Neural progenitor cell (in vitro differentiated cells): ENCODE results near the gene HAAO. TPM values are rescaled to one million over a fixed set of nuclear protein-coding genes. Genes with fewer than 3 reads are reported as not detected.

Experiments used
- DNase-seq: peaks from one replicate; pipeline ENCODE4 v3.0.0-alpha.2; 2016; ENCODE audit warnings: low spot score
- H2AFZ ChIP-seq: fragments of 200-600 bp; sonication (generic); replicated peaks from 2 replicates; pipeline ENCODE4 v1.6.1; 2016; ENCODE audit warnings: antibody characterized with exemption
- H3F3A ChIP-seq: fragments of 200-600 bp; sonication (generic); 2 replicates; pipeline ENCODE4 v1.6.1; 2016; ENCODE audit warnings: antibody characterized with exemption, low read depth
- H3K27ac ChIP-seq: fragments of 200-600 bp; sonication (generic); 2 replicates; pipeline ENCODE4 v1.5.1; 2016; ENCODE audit warnings: mild to moderate bottlenecking
- H3K27me3 ChIP-seq: fragments of 200-600 bp; sonication (generic); 2 replicates; pipeline ENCODE4 v1.6.1; 2016; ENCODE audit warnings: mild to moderate bottlenecking, moderate library complexity
- H3K36me3 ChIP-seq: fragments of 200-600 bp; sonication (generic); 2 replicates; pipeline ENCODE4 v1.5.1; 2016
- H3K4me1 ChIP-seq: fragments of 200-600 bp; sonication (generic); 2 replicates; pipeline ENCODE4 v1.6.1; 2016; ENCODE audit warnings: mixed run types
- H3K4me2 ChIP-seq: fragments of 200-600 bp; sonication (generic); 2 replicates; pipeline ENCODE4 v1.6.1; 2016
- H3K4me3 ChIP-seq: fragments of 200-600 bp; sonication (generic); 2 replicates; pipeline ENCODE4 v1.5.1; 2016
- H3K79me2 ChIP-seq: fragments of 200-600 bp; sonication (generic); 2 replicates; pipeline ENCODE4 v1.6.1; 2016; ENCODE audit warnings: low read depth
- H3K9ac ChIP-seq: fragments of 200-600 bp; sonication (generic); 2 replicates; pipeline ENCODE4 v1.6.1; 2016
- H3K9me3 ChIP-seq: fragments of 200-600 bp; sonication (generic); 2 replicates; pipeline ENCODE4 v1.5.1; 2016; ENCODE audit warnings: low read depth
- H4K20me1 ChIP-seq: fragments of 200-600 bp; sonication (generic); 2 replicates; pipeline ENCODE4 v1.6.1; 2016; ENCODE audit warnings: low read depth
- H3K27ac Mint-ChIP-seq: 3 replicates; pipeline ENCODE4 v1.8.0; 2021; ENCODE audit warnings: mixed read lengths
- H3K27me3 Mint-ChIP-seq: 2 replicates; pipeline ENCODE4 v1.8.0; 2022; ENCODE audit warnings: low read depth, mild to moderate bottlenecking, inconsistent platforms, moderate library complexity, mixed read lengths; ENCODE audit not compliant: insufficient read depth
- H3K36me3 Mint-ChIP-seq: 3 replicates; pipeline ENCODE4 v1.8.0; 2021; ENCODE audit warnings: mixed read lengths
- H3K4me1 Mint-ChIP-seq: 3 replicates; pipeline ENCODE4 v1.8.0; 2021; ENCODE audit warnings: mixed read lengths
- H3K4me3 Mint-ChIP-seq: 3 replicates; pipeline ENCODE4 v1.8.0; 2021; ENCODE audit warnings: mild to moderate bottlenecking, moderate library complexity, mixed read lengths
- H3K9me3 Mint-ChIP-seq: 3 replicates; pipeline ENCODE4 v1.8.0; 2020; ENCODE audit warnings: mixed read lengths
- EZH2 ChIP-seq: fragments of 200-600 bp; sonication (generic); IDR thresholded peaks from 2 replicates; pipeline ENCODE4 v1.6.1; 2017; ENCODE audit warnings: antibody characterized with exemption, mild to moderate bottlenecking, moderate library complexity
- EZH2phosphoT487 ChIP-seq: fragments of 200-600 bp; sonication (generic); IDR thresholded peaks from 2 replicates; pipeline ENCODE4 v1.6.1; 2017; ENCODE audit warnings: antibody characterized with exemption
- total RNA-seq: library from RNA; depleted of rRNA; stranded (reverse); fragments of >200 nt; gene quantifications from 2 replicates; pipeline ENCODE4 v1.2.3, GENCODE V29; 2015; ENCODE audit warnings: low replicate concordance
- TF ChIP-seq, protein P1 (sequence below): fragments of 200-600 bp; sonication (generic); IDR thresholded peaks from 2 replicates; pipeline ENCODE4 v1.5.1; 2017; ENCODE audit warnings: antibody characterized with exemption, mild to moderate bottlenecking

The HAAO gene
- total RNA-seq, 1 donor from 2014 or later = 0.77 TPM

DNA sequence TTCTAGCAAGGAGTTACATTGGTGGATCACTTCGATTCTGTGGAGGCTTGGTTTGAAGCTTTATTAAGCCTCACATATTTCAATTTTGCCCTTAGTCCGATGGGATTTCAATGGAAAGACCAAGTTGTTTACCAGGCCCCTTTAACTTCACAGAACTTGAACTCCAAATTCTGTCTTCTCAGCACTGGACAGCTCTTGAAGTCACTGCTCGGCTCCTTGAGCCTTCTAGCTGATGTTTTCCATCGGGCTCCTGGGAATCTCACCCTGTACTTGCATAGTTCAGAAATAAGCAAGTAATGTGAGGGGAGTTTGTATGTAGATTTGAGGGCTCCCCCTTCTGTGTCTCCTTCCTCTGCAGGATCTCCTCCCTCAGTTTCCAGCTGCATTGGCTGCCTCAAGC is 43.5 kb downstream of the HAAO start:
- no peak overlapping the region for H3K4me2 ChIP-seq
- H3K27me3 Mint-ChIP-seq = peaks cover 3% of the 10 kb centered on the region

DNA sequence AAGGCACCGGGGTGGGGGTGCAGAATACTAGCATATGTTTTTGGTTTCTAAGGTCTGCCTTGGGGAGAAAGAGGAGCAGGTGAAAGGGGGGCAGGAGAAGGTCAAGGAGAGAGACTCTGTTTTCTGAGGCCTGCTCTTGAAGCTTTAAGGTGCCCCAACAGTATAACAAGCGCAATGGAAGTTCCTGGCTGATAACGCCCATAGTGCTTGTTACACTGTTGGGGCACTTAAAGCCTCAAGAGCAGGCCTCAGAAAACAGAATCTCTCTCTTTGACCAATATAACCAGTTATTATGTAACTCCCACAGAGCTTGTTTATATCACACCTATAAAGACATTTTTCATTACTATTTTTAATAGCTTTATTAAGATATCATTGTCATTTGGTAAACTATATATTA is 45.0 kb downstream of the HAAO start:
- H3K4me3 ChIP-seq = no peak overlapping the region
- no peaks in the 10 kb centered on the region for H4K20me1 ChIP-seq
- no peak for DNase-seq
- Mint-ChIP-seq H3K27me3 (peaks cover 7% of the 10 kb centered on the region), H3K4me3 (no peak overlapping the region), H3K4me1 (no peaks in the 10 kb centered on the region), H3K27ac (no peak overlapping the region), H3K9me3 (no peaks in the 10 kb centered on the region), H3K36me3 (peaks cover 11% of the 10 kb centered on the region)
- H3K36me3 ChIP-seq = no peaks in the 10 kb centered on the region
- H3K4me2 ChIP-seq = no peak overlapping the region
- no peaks in the 10 kb centered on the region for H3K79me2 ChIP-seq
- H3K9me3 ChIP-seq = no peaks in the 10 kb centered on the region
- H3K9ac ChIP-seq = no peak overlapping the region
- TF ChIP-seq EZH2phosphoT487 (no peak), EZH2 (no peak)
- TF ChIP-seq, protein P1, sequence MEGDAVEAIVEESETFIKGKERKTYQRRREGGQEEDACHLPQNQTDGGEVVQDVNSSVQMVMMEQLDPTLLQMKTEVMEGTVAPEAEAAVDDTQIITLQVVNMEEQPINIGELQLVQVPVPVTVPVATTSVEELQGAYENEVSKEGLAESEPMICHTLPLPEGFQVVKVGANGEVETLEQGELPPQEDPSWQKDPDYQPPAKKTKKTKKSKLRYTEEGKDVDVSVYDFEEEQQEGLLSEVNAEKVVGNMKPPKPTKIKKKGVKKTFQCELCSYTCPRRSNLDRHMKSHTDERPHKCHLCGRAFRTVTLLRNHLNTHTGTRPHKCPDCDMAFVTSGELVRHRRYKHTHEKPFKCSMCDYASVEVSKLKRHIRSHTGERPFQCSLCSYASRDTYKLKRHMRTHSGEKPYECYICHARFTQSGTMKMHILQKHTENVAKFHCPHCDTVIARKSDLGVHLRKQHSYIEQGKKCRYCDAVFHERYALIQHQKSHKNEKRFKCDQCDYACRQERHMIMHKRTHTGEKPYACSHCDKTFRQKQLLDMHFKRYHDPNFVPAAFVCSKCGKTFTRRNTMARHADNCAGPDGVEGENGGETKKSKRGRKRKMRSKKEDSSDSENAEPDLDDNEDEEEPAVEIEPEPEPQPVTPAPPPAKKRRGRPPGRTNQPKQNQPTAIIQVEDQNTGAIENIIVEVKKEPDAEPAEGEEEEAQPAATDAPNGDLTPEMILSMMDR = no peak
- no peaks in the 10 kb centered on the region for H3F3A ChIP-seq
- H2AFZ ChIP-seq = no peak overlapping the region
- no peaks in the 10 kb centered on the region for H3K4me1 ChIP-seq
- H3K27ac ChIP-seq = no peak overlapping the region
- no peaks in the 10 kb centered on the region for H3K27me3 ChIP-seq

More for the DNA sequence above, 43.5 kb downstream of the HAAO start:
- H3K9me3 ChIP-seq = no peaks in the 10 kb centered on the region
- no peak overlapping the region for H3K4me3 ChIP-seq
- H3K4me1 ChIP-seq = no peaks in the 10 kb centered on the region
- no peaks in the 10 kb centered on the region for H3K27me3 ChIP-seq
- H3F3A ChIP-seq = no peaks in the 10 kb centered on the region
- no peaks in the 10 kb centered on the region for H4K20me1 ChIP-seq
- H3K27ac ChIP-seq = no peak overlapping the region
- no peak for TF ChIP-seq EZH2phosphoT487
- TF ChIP-seq, protein P1 = no peak
- no peak for TF ChIP-seq EZH2
- peaks cover 2% of the 10 kb centered on the region for H3K36me3 Mint-ChIP-seq
- H3K4me1 Mint-ChIP-seq = peaks cover 4% of the 10 kb centered on the region
- H2AFZ ChIP-seq = no peak overlapping the region
- no peaks in the 10 kb centered on the region for H3K79me2 ChIP-seq
- no peak overlapping the region for H3K9ac ChIP-seq
- H3K36me3 ChIP-seq = no peaks in the 10 kb centered on the region
- no peak for DNase-seq
- no peak overlapping the region for H3K27ac Mint-ChIP-seq
- no peak overlapping the region for H3K4me3 Mint-ChIP-seq
- no peaks in the 10 kb centered on the region for H3K9me3 Mint-ChIP-seq

DNA sequence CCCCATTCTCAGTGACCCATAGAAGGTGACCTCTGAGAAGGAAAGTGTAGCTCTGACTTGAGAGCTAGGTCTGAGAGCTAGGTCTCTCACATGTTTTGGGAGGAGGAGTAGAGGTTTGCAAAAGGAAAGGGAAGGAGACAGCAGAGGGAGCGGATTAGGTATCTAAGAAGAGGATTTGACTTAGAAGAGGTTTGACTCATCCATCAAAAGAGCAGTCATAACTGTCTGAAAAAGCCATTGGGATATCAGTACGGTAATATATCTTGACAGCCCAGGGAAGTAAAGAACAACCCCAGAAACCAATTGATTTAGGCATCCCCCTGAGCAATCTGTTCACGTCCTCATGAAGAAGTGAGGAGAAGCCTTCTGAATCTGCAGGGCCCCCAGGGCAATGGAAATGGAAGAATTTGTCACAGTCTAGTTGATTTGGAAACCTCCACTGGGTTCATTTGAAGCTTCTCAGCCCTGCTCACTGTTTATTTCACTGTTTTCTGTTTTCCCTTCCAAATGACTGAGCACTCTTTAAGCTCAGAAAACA is 47.8 kb downstream of the HAAO start:
- Histone ChIP-seq H3K9me3 (no peaks in the 10 kb centered on the region), H3K4me2 (no peak overlapping the region), H3K9ac (no peak overlapping the region), H3K27me3 (no peaks in the 10 kb centered on the region), H3K4me3 (no peak overlapping the region), H3K4me1 (no peaks in the 10 kb centered on the region), H4K20me1 (no peaks in the 10 kb centered on the region), H2AFZ (no peak overlapping the region), H3K27ac (no peak overlapping the region), H3K79me2 (no peaks in the 10 kb centered on the region), H3K36me3 (no peaks in the 10 kb centered on the region), H3F3A (no peaks in the 10 kb centered on the region)
- Mint-ChIP-seq H3K4me1 (no peaks in the 10 kb centered on the region), H3K27me3 (peaks cover 7% of the 10 kb centered on the region), H3K4me3 (no peak overlapping the region), H3K27ac (no peak overlapping the region), H3K9me3 (no peaks in the 10 kb centered on the region), H3K36me3 (peaks cover 17% of the 10 kb centered on the region)
- no peak for TF ChIP-seq EZH2
- DNase-seq = no peak

DNA sequence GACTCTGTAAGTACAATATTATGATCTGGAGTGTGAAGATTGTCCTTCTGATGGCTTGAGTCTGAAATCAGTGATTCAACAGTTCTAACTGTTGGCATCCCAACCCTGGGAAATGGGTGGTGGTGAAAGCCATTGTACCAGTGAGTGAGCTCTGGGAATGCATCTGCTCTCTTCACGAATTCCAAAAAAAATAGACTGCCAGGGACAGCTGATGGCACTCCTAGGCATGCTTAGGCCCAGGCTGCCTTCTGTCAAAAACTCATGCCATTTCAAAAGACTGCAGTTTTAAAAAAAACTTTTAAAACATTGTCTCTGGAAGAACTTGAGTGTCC is 48.8 kb downstream of the HAAO start:
- Histone ChIP-seq H3K27ac (no peak overlapping the region), H3K4me2 (no peak overlapping the region), H4K20me1 (no peaks in the 10 kb centered on the region), H3K4me3 (no peak overlapping the region), H3K9me3 (no peaks in the 10 kb centered on the region), H3K27me3 (no peaks in the 10 kb centered on the region), H3K36me3 (no peaks in the 10 kb centered on the region), H3K9ac (no peak overlapping the region), H3K4me1 (no peaks in the 10 kb centered on the region), H3F3A (no peaks in the 10 kb centered on the region), H2AFZ (no peak overlapping the region), H3K79me2 (no peaks in the 10 kb centered on the region)
- no peaks in the 10 kb centered on the region for H3K9me3 Mint-ChIP-seq
- no peak overlapping the region for H3K4me3 Mint-ChIP-seq
- H3K27me3 Mint-ChIP-seq = peaks cover 7% of the 10 kb centered on the region
- peaks cover 20% of the 10 kb centered on the region for H3K36me3 Mint-ChIP-seq
- TF ChIP-seq EZH2phosphoT487 (no peak), EZH2 (no peak)
- TF ChIP-seq, protein P1 = no peak
- DNase-seq = no peak
- H3K4me1 Mint-ChIP-seq = no peaks in the 10 kb centered on the region
- no peak overlapping the region for H3K27ac Mint-ChIP-seq
